ENCODE results near the gene NEK11. TPM values are rescaled to one million over a fixed set of nuclear protein-coding genes. Genes with fewer than 3 reads are reported as not detected.

NEK11 gene
- total RNA-seq, 1 donor from 2014 or later: 4.4 TPM

GRCh38 chr3:131125684-131126083 lies 99.0 kb downstream of the NEK11 start:
- no peak for TF ChIP-seq CTCF (IDR thresholded peaks at IDR 0.05)
- no peak overlapping the region for H3K4me3 Mint-ChIP-seq (ENCODE audit: unreplicated experiment)
- peaks cover 8% of the 10 kb centered on the region for H3K36me3 Mint-ChIP-seq (ENCODE audit: low read depth)
- H3K27ac Mint-ChIP-seq (ENCODE audit: unreplicated experiment): no peak overlapping the region
- no peak for DNase-seq (ENCODE audit: low spot score)
- H3K9me3 Mint-ChIP-seq (ENCODE audit: low read depth): peaks cover 33% of the 10 kb centered on the region
- H3K4me1 Mint-ChIP-seq (ENCODE audit: low read depth): no peaks in the 10 kb centered on the region
- no peaks in the 10 kb centered on the region for H3K27me3 Mint-ChIP-seq (ENCODE audit: low read depth)

GRCh38 chr3:131140891-131141290 lies 114.2 kb downstream of the NEK11 start:
- H3K4me1 Mint-ChIP-seq (ENCODE audit: low read depth): no peaks in the 10 kb centered on the region
- DNase-seq (ENCODE audit: low spot score): no peak
- H3K9me3 Mint-ChIP-seq (ENCODE audit: low read depth): peaks cover 4% of the 10 kb centered on the region
- no peaks in the 10 kb centered on the region for H3K36me3 Mint-ChIP-seq (ENCODE audit: low read depth)
- H3K27ac Mint-ChIP-seq (ENCODE audit: unreplicated experiment): no peak overlapping the region
- H3K27me3 Mint-ChIP-seq (ENCODE audit: low read depth): no peaks in the 10 kb centered on the region
- H3K4me3 Mint-ChIP-seq (ENCODE audit: unreplicated experiment): no peak overlapping the region
- no peak for TF ChIP-seq CTCF (IDR thresholded peaks at IDR 0.05)

- Mint-ChIP-seq H3K9me3 (ENCODE audit: low read depth) (peaks cover 4% of the 10 kb centered on the region), H3K4me1 (ENCODE audit: low read depth) (no peaks in the 10 kb centered on the region), H3K27ac (ENCODE audit: unreplicated experiment) (no peak overlapping the region), H3K36me3 (ENCODE audit: low read depth) (no peaks in the 10 kb centered on the region), H3K4me3 (ENCODE audit: unreplicated experiment) (no peak overlapping the region), H3K27me3 (ENCODE audit: low read depth) (no peaks in the 10 kb centered on the region)
- TF ChIP-seq CTCF (IDR thresholded peaks at IDR 0.05): no peak
- no peak for DNase-seq (ENCODE audit: low spot score)
These were observed 115.1 kb downstream of the NEK11 start for GRCh38 chr3:131141770-131142169.

GRCh38 chr3:131142580-131142979 lies 115.9 kb downstream of the NEK11 start:
- H3K9me3 Mint-ChIP-seq (ENCODE audit: low read depth): peaks cover 4% of the 10 kb centered on the region
- H3K36me3 Mint-ChIP-seq (ENCODE audit: low read depth): no peaks in the 10 kb centered on the region
- H3K4me1 Mint-ChIP-seq (ENCODE audit: low read depth): no peaks in the 10 kb centered on the region
- no peak for DNase-seq (ENCODE audit: low spot score)
- no peaks in the 10 kb centered on the region for H3K27me3 Mint-ChIP-seq (ENCODE audit: low read depth)
- no peak overlapping the region for H3K4me3 Mint-ChIP-seq (ENCODE audit: unreplicated experiment)
- TF ChIP-seq CTCF (IDR thresholded peaks at IDR 0.05): peak; percentile 42
- no peak overlapping the region for H3K27ac Mint-ChIP-seq (ENCODE audit: unreplicated experiment)

GRCh38 chr3:131143802-131144201 lies 117.1 kb downstream of the NEK11 start:
- no peak overlapping the region for H3K27ac Mint-ChIP-seq (ENCODE audit: unreplicated experiment)
- H3K27me3 Mint-ChIP-seq (ENCODE audit: low read depth): no peaks in the 10 kb centered on the region
- TF ChIP-seq CTCF (IDR thresholded peaks at IDR 0.05): no peak
- H3K4me3 Mint-ChIP-seq (ENCODE audit: unreplicated experiment): no peak overlapping the region
- H3K4me1 Mint-ChIP-seq (ENCODE audit: low read depth): no peaks in the 10 kb centered on the region
- no peaks in the 10 kb centered on the region for H3K36me3 Mint-ChIP-seq (ENCODE audit: low read depth)
- peaks cover 4% of the 10 kb centered on the region for H3K9me3 Mint-ChIP-seq (ENCODE audit: low read depth)
- no peak for DNase-seq (ENCODE audit: low spot score)
